PC-9 (cell line): ENCODE results near the gene FAM20C. TPM values are rescaled to one million over a fixed set of nuclear protein-coding genes. Genes with fewer than 3 reads are reported as not detected.

Experiments used
- BruUV-seq: library from RNA; stranded (reverse); fragments of 400-500 nt; replicated peaks from 2 replicates; lab custom pipeline; 2021; lab: Mats Ljungman, UMichigan
- CTCF ChIA-PET: fragments of 300-600 bp; sonication (Branson Sonifier 250); formaldehyde crosslinking; loops from one replicate; lab custom pipeline; 2022; ENCODE audit warnings: antibody characterized with exemption; lab: Charles Lee
- POLR2A ChIA-PET: fragments of 300-600 bp; sonication (Branson Sonifier 250); formaldehyde crosslinking; loops from one replicate; lab custom pipeline; 2022; ENCODE audit warnings: antibody characterized with exemption; ENCODE audit not compliant: unreplicated experiment; lab: Charles Lee
- DNase-seq, 2 experiments: peaks; one replicate each; pipeline versions ENCODE4 v3.0.0 to v3.0.0-alpha.2; 2015 to 2022; ENCODE audit warnings: mixed read lengths in 1 of 2
- H2AFZ ChIP-seq: fragments of 200-600 bp; sonication (generic); 2 replicates; pipeline ENCODE4 v1.8.1; 2017; ENCODE audit warnings: antibody characterized with exemption
- H3F3A ChIP-seq: fragments of 200-600 bp; sonication (generic); 2 replicates; pipeline ENCODE4 v1.8.1; 2017; ENCODE audit warnings: antibody characterized with exemption, mild to moderate bottlenecking, low read depth; ENCODE audit not compliant: insufficient read depth
- H3K27ac ChIP-seq: fragments of 200-600 bp; sonication (generic); 2 replicates; pipeline ENCODE4 v1.6.1; 2016; ENCODE audit warnings: mixed run types
- H3K27me3 ChIP-seq: fragments of 200-600 bp; sonication (generic); 2 replicates; pipeline ENCODE4 v1.6.1; 2016; ENCODE audit warnings: low read depth, mixed run types; ENCODE audit not compliant: insufficient read depth
- H3K36me3 ChIP-seq: fragments of 200-600 bp; sonication (generic); 2 replicates; pipeline ENCODE4 v1.6.1; 2016; ENCODE audit warnings: low read depth, mixed run types
- H3K4me1 ChIP-seq: fragments of 200-600 bp; sonication (generic); replicated peaks from 2 replicates; pipeline ENCODE4 v1.6.1; 2016; ENCODE audit warnings: mixed run types; ENCODE audit not compliant: insufficient read depth
- H3K4me2 ChIP-seq: fragments of 200-600 bp; sonication (generic); 2 replicates; pipeline ENCODE4 v1.6.1; 2017; ENCODE audit warnings: mixed run types
- H3K4me3 ChIP-seq: fragments of 200-600 bp; sonication (generic); 2 replicates; pipeline ENCODE4 v1.6.1; 2016; ENCODE audit warnings: mixed run types
- H3K79me2 ChIP-seq: fragments of 200-600 bp; sonication (generic); 2 replicates; pipeline ENCODE4 v1.6.1; 2017; ENCODE audit warnings: low read depth, mixed run types
- H3K9me2 ChIP-seq: fragments of 200-600 bp; sonication (generic); 2 replicates; pipeline ENCODE4 v1.8.1; 2017; ENCODE audit warnings: mild to moderate bottlenecking; ENCODE audit not compliant: insufficient read depth
- H3K9me3 ChIP-seq: fragments of 200-600 bp; sonication (generic); 2 replicates; pipeline ENCODE4 v1.8.1; 2016; ENCODE audit warnings: low read depth; ENCODE audit not compliant: insufficient read depth
- H4K20me1 ChIP-seq: fragments of 200-600 bp; sonication (generic); 2 replicates; pipeline ENCODE4 v1.8.1; 2017; ENCODE audit not compliant: insufficient read depth
- CTCF ChIP-seq: fragments of 200-600 bp; sonication (generic); conservative IDR thresholded peaks from 2 replicates; pipeline ENCODE4 v1.6.1; 2017; ENCODE audit warnings: mixed run types, antibody characterized with exemption, mild to moderate bottlenecking, moderate library complexity
- EZH2 ChIP-seq: fragments of 200-600 bp; sonication (generic); IDR thresholded peaks from 2 replicates; pipeline ENCODE4 v1.8.0; 2017; ENCODE audit warnings: antibody characterized with exemption, low read depth
- intact Hi-C: fragments of 100-400 bp; cut with micrococcal nuclease; formaldehyde crosslinking; loops from one replicate; pipeline ENCODE4 v1.10.0; 2022; ENCODE audit not compliant: unreplicated experiment
- total RNA-seq: library from RNA; stranded (reverse); gene quantifications from 2 replicates; pipeline ENCODE4 v1.2.3, GENCODE V29; 2021

The FAM20C gene
- total RNA-seq, 1 experiment from 2014 or later: 31.0 TPM

- H3K79me2 ChIP-seq: no peaks in the 10 kb centered on the region
- no TSS peak for BruUV-seq
- H3K36me3 ChIP-seq: no peaks in the 10 kb centered on the region
- CTCF ChIA-PET: no interaction called here
- DNase-seq: no peak
- no peaks in the 10 kb centered on the region for H3K9me3 ChIP-seq
- H3K4me2 ChIP-seq: no peak overlapping the region
- H3F3A ChIP-seq: peaks cover 6% of the 10 kb centered on the region; the same call in 1 of the 2 replicates
- TF ChIP-seq CTCF: no peak
- TF ChIP-seq EZH2: no peak
- no peak overlapping the region for H2AFZ ChIP-seq
- H3K27ac ChIP-seq: no peak overlapping the region
- POLR2A ChIA-PET: no interaction called here
- no peaks in the 10 kb centered on the region for H3K4me1 ChIP-seq
- peaks cover 7% of the 10 kb centered on the region; the same call in 1 of the 2 replicates for H3K27me3 ChIP-seq
- H3K9me2 ChIP-seq: no peaks in the 10 kb centered on the region
- no peak overlapping the region for H3K4me3 ChIP-seq
- H4K20me1 ChIP-seq: no peaks in the 10 kb centered on the region
- intact Hi-C loops: no loop called here
These were observed 5.0 kb upstream of the FAM20C start for GRCh38 chr7:187227-187927.

GRCh38 chr7:188174-188573, 4.2 kb upstream of the FAM20C start:
- no peak for DNase-seq
- BruUV-seq: no TSS peak
- peaks cover under 1% of the 10 kb centered on the region; the same call in 1 of the 2 replicates for H3K27me3 ChIP-seq
- H3K4me1 ChIP-seq: no peaks in the 10 kb centered on the region
- H3K79me2 ChIP-seq: no peaks in the 10 kb centered on the region
- no peaks in the 10 kb centered on the region for H4K20me1 ChIP-seq
- H2AFZ ChIP-seq: no peak overlapping the region
- H3K4me3 ChIP-seq: no peak overlapping the region
- H3F3A ChIP-seq: peaks cover 6% of the 10 kb centered on the region; the same call in 1 of the 2 replicates
- no peak overlapping the region for H3K4me2 ChIP-seq
- POLR2A ChIA-PET: no interaction called here
- H3K36me3 ChIP-seq: no peaks in the 10 kb centered on the region
- H3K9me2 ChIP-seq: no peaks in the 10 kb centered on the region
- CTCF ChIA-PET: interaction anchor here (0.6 kb wide), 1 partner anchor 185 kb away, joined by 3 read pairs; no protein-coding TSS in a partner anchor
- TF ChIP-seq CTCF (no peak), EZH2 (no peak)
- no peaks in the 10 kb centered on the region for H3K9me3 ChIP-seq
- no peak overlapping the region for H3K27ac ChIP-seq
- intact Hi-C loops: no loop called here

GRCh38 chr7:188727-189500, 3.5 kb upstream of the FAM20C start:
- Histone ChIP-seq H2AFZ (no peak overlapping the region), H3F3A (peaks cover 10% of the 10 kb centered on the region), H3K79me2 (0 out of 2 replicates have a peak, but pooled peaks cover 3% of the 10 kb centered on the region), H3K9me2 (no peaks in the 10 kb centered on the region), H3K4me1 (peaks cover 4% of the 10 kb centered on the region; the same call in 1 of the 2 replicates), H3K27ac (no peak overlapping the region), H3K9me3 (no peaks in the 10 kb centered on the region), H3K36me3 (no peaks in the 10 kb centered on the region), H3K4me2 (no peak overlapping the region), H4K20me1 (no peaks in the 10 kb centered on the region), H3K4me3 (no peak overlapping the region), H3K27me3 (no peaks in the 10 kb centered on the region)
- ChIA-PET POLR2A (interaction anchor here (0.6 kb wide), 1 partner anchor 1392 kb away, joined by 11 read pairs; no protein-coding TSS in a partner anchor), CTCF (interaction anchor here (0.6 kb wide), 1 partner anchor 184 kb away, joined by 3 read pairs; no protein-coding TSS in a partner anchor)
- intact Hi-C loops: no loop called here
- no peak for TF ChIP-seq CTCF
- TF ChIP-seq EZH2: no peak
- no TSS peak for BruUV-seq
- DNase-seq: peak in 1 of 2 experiments; percentile 4
